ENCODE data around the gene FLAD1.

GRCh38 chr1:154936555-154937084 is 46.5 kb upstream of the FLAD1 start, which contains the start of gene PMVK:
- peak in 1 of 2 experiments; percentile 45; a peak in 3 of 4 replicates for TF ChIP-seq CTCF (conservative IDR thresholded peaks at IDR 0.05; ENCODE audit: low read depth in 2 of 2)
- TF ChIP-seq REST (IDR thresholded peaks at IDR 0.05; ENCODE audit: unreplicated experiment): peak; percentile 32
- no peak for TF ChIP-seq EZH2 (IDR thresholded peaks at IDR 0.05; ENCODE audit: low read depth, unreplicated experiment)

Data from GM23338 (cell line).